ENCODE results near the gene KAZN.

Gene KAZN

DNA sequence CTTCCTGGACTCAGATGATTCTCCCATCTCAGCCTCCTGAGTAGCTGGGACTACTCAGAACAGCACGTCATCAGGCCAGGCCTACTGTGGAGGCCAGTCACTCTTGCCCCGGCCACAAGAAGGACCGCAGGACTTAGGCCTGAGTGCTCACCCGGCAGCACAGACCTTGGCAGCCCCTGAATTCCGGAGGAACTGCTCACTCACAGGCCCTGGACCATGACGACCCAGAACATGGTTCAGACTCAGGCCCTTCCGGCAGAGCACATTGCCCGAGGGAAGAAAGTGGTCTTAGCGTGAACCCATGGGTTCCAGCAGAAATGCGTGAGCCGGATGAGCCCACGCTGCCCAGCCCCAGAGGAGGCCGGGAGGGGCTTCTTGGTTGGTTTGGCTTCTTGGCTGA, 377.8 kb downstream of the KAZN start:
- TF ChIP-seq, protein P1, sequence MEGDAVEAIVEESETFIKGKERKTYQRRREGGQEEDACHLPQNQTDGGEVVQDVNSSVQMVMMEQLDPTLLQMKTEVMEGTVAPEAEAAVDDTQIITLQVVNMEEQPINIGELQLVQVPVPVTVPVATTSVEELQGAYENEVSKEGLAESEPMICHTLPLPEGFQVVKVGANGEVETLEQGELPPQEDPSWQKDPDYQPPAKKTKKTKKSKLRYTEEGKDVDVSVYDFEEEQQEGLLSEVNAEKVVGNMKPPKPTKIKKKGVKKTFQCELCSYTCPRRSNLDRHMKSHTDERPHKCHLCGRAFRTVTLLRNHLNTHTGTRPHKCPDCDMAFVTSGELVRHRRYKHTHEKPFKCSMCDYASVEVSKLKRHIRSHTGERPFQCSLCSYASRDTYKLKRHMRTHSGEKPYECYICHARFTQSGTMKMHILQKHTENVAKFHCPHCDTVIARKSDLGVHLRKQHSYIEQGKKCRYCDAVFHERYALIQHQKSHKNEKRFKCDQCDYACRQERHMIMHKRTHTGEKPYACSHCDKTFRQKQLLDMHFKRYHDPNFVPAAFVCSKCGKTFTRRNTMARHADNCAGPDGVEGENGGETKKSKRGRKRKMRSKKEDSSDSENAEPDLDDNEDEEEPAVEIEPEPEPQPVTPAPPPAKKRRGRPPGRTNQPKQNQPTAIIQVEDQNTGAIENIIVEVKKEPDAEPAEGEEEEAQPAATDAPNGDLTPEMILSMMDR (IDR thresholded peaks at IDR 0.05; ENCODE audit: control insufficient read depth, extremely low read depth, insufficient read depth), result no peak
- H3K4me3 ChIP-seq (ENCODE audit: low read depth, low read length), result no peak overlapping the region
- DNase-seq (ENCODE audit: low read depth), result no peak

DNA sequence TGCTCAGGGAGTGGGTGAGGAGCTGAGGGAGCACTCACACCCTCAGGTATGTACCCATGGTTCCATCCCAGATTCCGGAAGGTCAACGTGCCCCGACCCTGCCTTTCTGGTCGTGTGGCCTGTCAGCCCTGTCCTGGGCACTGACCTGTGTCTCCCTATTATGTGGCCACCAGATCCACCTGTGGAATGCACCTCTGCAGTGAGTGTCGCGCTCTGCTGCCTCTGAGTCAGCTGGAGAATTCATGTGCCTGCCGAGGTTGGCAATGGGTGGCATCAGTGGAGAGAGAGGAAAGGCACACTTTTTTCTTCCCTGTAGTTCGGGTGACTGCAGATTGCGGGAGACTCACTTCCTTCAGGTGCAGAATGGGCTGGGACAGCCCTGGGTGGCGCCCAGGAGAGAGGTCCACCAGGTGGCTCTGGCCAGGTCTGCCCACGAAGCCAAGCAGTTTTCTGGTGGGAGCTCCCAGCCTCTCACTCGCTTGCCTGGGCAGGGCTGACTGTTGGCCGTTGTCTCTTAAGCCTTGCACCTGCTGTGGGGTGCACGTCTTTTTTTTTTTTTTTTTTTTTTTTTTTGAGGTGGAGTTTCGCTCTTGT, 378.9 kb downstream of the KAZN start:
- H3K4me3 ChIP-seq (ENCODE audit: low read depth, low read length), result no peak overlapping the region
- TF ChIP-seq, protein P1 (IDR thresholded peaks at IDR 0.05; ENCODE audit: control insufficient read depth, extremely low read depth, insufficient read depth), result no peak
- no peak for DNase-seq (ENCODE audit: low read depth)

DNA sequence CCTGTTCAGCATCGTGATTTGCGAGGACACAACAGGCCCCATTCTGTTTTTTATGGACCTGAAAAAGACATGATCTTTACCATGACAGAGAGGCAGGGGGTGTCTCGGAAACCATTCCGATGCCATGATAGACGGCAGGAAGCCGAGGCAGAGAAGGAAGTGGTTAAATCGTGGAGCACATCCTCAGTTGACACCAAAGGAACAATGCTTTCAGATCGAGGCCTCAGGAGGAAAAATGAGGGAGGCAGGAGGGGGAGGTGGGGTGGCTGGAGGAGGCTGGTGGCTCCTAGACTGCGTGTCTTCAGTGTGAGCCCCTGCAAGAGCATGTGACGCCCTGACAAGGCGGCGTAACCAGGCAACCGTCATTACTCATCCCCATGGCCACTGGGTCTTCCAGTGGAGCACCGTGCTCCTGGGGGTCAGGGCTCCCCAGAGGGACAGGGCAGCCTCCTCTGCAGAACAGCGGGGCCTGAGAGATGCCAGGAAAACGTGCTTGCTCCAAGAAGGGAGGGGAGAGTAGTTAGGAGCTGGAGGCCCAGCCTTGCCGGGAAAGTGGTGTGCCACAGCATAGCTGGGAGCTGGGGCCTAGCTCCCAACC, 382.2 kb downstream of the KAZN start:
- TF ChIP-seq, protein P1 (IDR thresholded peaks at IDR 0.05; ENCODE audit: control insufficient read depth, extremely low read depth, insufficient read depth), result no peak
- no peak overlapping the region for H3K4me3 ChIP-seq (ENCODE audit: low read depth, low read length)

DNA sequence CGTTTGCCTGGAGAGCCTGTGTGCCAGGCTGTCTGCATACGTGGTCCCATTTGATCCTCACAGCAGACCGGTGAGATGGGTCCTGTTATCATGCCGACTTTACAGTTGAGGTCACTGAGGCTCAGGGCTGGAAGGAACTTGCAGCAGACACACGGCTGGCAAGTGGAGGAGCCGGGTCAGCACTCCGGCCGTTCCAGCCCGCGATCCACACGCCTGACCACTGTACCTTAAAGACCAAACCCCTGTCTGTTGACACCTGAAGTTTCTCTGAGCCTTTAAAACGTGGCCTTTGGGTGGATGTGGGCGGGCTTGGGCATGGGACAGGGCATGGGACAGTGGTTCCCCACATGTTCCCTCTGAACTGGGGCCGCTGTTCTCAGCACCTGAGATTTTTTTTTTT, 383.5 kb downstream of the KAZN start:
- TF ChIP-seq, protein P1 (IDR thresholded peaks at IDR 0.05; ENCODE audit: control insufficient read depth, extremely low read depth, insufficient read depth), result no peak
- H3K4me3 ChIP-seq (ENCODE audit: low read depth, low read length), result no peak overlapping the region
- no peak for DNase-seq (ENCODE audit: low read depth)

More for the DNA sequence above, 382.2 kb downstream of the KAZN start:
- DNase-seq (ENCODE audit: low read depth), result no peak

DNA sequence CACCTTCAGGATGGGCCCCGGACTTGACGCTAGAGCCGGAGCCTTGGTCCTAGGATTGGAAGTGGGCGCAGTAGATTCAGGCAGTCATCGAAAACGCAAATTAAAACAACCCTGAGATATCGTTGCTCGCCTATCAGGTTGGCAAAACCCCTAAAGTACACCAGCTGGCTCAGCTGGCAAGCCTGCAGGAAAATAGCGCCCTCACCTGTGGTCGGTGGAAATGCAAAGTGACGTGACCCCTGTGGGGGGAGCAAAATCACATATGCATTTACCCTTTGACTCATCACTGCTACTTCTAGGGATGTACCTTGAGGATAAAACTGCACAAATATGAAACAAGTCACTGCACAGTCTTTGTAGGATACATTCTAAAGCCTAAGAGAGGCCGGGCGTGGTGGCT, 384.8 kb downstream of the KAZN start:
- TF ChIP-seq, protein P1 (IDR thresholded peaks at IDR 0.05; ENCODE audit: control insufficient read depth, extremely low read depth, insufficient read depth), result no peak
- DNase-seq (ENCODE audit: low read depth), result no peak
- no peak overlapping the region for H3K4me3 ChIP-seq (ENCODE audit: low read depth, low read length)

DNA sequence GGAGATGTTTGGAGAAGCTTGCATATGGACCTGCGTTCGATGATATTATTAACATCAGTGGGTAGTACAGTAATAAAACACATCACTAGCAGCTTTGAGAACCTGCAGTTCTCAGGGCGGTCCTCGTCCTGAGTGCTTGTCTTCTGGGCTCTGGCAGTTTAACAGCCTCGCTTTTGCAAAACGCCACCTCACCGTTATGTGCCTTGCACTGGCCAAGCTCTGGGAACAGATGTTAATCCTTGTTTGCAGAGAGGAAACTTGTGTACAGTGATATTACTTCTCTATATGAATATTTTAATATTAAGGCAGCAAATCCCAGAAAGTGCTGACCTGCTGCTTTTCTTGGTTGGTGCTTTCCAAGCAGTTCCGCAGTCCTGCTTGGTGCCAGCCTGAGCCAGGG, 387.7 kb downstream of the KAZN start:
- no peak for DNase-seq (ENCODE audit: low read depth)
- TF ChIP-seq, protein P1 (IDR thresholded peaks at IDR 0.05; ENCODE audit: control insufficient read depth, extremely low read depth, insufficient read depth), result no peak
- H3K4me3 ChIP-seq (ENCODE audit: low read depth, low read length), result no peak overlapping the region

All from LNCaP clone FGC (cell line).